ENCODE data around the gene MYMK.

The MYMK gene

DNA sequence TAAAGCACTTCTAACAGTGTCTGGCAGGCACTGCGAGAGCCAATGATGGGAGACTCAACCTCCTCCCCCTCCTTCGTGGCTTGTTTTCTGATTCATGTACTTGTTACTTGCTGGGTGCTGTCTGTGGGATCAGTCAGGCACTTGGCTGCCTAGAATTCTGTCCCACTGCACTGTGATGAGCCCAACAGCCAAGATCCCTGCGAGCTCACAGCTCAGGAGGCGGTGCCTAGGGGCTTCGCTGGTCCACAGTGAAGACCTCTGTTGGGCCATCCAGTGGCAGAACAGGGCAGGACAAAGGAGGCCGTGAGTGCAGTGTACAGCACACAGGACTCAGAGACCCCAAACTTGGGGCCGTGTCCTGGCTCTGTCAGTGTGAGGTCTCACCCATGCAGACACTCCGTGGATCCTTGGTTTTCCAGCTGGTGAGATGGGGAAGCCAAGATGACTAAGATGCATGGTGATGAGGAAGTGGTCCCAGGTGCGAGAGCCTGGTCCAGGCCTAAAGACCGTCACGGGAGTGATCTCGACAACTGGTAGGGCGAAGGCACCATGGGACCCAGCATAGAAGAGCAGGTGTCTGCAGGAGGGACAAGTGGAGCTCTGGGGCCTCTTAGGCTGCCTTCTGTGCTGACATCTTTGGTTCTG, 19.5 kb downstream of the MYMK start:
- peak; percentile 13 for DNase-seq (ENCODE audit: low spot score)

- no peak for DNase-seq (ENCODE audit: low spot score)
Observed at GRCh38 chr9:133502112-133502511, 22.6 kb downstream of the MYMK start.

DNA sequence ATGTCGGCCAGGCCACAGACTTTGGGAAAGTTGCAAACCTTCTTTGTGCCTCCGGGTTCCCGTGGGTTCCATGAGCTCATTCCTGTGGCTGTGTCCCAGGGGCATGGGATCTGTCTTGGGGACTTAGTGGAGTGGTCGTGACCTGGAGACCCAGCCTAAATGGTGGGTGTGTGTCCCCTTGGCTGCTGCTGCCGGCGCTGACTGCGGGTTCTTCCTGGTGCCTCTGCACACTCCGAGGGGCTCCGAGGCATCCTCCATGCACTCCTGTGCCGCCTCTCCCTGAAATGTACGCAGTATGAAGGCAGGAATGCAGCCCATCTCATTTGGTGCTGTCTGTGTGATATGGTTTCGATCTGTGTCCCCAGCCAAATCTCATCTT, 24.9 kb downstream of the MYMK start:
- DNase-seq (ENCODE audit: low spot score), result no peak

- DNase-seq (ENCODE audit: low spot score), result no peak
Observed at GRCh38 chr9:133499132-133499891, 25.4 kb downstream of the MYMK start.

GRCh38 chr9:133496861-133497842, 27.6 kb downstream of the MYMK start:
- no peak for DNase-seq (ENCODE audit: low spot score)

DNA sequence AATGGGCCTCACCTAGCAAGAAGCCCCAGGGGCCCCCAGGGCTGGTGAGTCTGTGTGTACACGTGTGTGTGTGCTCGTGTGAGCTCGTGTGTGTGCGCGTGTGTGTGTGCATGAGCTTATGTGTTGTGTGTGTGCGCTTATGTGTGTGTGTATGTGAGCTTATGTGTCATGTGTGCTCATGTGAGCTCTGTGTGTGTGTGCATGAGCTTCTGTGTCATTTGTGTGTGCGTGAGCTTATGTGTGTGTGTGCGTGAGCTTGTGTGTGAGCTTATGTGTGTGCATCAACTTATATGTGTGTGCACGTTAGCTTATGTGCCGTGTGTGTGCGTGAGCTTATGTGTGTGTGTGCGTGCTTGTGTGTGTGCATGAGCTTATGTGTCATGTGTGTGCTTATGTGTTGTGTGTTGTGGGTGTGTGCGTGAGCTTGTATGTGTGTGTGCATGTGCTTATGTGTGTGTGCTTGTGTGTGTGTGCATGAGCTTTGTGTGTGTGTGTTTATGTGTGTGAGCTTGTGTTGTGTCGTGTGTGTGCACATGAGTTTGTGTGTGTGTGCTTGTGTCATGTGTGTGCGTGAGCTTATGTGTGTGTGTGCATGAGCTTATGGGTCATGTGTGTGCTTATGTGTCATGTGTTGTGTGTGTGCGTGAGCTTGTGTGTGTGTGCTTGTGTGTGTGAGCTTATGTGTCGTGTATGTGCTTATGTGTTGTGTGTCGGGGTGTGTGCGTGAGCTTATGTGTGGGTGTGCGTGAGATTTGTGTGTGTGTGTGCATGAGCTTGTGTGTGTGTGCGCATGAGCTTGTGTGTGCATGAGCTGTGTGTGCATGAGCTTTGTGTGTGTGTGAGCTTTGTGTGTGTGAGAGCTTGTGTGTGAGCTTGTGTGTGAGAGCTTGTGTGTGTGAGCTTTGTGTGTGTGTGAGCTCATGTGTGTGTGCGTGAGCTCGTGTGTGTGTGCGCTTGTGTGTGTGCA, 29.1 kb downstream of the MYMK start:
- DNase-seq (ENCODE audit: low spot score), result no peak

GRCh38 chr9:133494636-133495326, 30.0 kb downstream of the MYMK start:
- DNase-seq (ENCODE audit: low spot score), result no peak

DNA sequence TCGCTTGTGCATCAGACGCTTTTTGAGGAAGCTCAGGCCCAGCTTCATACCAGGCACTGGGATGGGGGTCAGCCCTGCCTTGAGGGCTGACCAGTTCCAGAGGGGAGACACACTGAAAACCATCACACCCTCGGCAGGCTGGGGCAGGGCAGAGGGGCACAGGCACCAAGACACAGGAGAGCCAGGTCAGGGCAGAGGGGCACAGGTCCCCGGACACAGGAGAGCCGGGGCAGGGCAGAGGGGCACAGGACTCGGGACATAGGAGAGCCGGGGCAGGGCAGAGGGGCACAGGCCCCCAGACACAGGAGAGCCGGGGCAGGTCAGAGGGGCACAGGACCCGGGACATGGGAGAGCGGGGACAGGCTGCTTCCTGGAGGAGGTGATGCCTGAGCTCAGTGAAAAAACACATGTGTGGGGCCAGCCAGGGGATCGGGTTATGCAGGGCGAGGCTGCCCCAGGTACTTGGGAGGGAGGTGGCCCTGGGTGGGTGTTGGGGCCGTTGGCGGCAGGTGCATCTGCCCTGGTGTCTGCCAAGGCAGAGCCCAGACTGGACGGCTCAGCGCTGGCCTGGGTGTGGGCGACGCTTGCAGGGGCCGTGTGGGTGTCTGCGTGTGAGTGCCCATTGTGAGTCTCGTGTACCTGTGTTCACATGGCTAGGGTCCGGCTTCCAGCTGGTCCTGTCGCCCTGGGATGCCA, 30.8 kb downstream of the MYMK start:
- no peak for DNase-seq (ENCODE audit: low spot score)

DNA sequence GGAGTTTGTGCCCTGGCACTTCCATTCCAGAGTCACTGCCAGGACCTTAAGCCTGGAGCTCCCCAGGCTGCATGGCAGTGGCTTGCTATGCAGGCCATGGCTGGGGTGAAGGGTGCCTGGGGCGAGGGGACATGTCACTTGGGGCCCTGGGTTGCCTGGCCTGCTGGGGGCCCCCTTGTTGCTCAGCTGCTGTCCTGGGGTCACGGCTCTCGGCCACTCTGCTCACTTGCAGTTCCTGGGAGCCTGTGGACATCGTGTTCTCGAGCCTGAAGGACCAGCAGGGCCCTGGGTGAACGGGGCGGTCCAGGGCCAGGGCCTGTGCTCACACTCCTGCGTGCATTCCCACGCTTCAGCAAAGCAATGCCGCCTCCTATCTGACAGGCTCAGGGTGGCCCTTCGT, 31.3 kb downstream of the MYMK start:
- DNase-seq (ENCODE audit: low spot score), result no peak

DNA sequence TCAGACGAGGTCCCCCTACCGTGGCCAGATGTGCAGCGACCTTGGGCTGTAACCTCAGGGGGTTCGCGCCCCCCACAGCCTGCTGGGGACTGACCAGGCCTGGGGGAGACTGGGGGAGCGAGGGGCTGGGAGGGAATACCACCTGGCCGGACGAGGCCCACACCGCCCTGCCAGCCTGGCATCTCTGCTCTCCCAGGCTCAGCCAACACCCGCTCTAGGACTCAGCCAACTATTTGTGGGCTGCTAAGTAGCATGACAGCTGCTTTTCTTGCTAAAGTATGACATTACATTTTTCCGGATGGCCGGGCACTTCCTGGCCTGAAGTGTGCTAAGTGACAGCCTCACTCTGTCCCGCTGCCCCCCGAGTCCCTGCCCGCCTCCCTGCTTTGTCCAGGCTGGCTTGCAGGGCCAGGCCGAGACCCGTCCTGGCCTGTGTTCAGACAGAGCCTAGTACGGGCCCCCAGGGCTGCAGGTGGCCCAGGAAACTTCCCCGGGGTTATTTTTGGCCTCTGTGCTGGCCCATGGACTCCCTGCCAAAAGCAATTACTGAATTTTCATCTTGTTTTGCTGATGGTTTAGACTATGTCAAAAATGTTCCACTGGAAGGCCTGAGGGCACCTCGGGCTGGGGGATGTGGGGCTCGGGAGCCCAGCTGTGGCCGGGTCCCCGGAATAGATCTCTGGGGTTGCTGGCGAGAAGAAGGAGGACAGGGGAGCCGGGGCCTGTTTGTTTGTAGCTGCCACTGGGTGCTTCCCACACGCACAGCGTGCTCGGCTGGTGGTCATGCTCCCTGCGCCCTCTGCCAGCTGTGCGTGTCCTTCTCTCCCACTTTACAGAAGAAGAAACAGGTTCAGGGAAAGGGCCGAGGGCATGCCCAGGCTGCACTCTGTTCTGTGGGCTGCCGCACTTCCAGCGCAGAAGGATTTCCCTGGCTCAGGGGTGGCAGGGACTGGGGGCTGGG, 32.4 kb downstream of the MYMK start:
- peak; percentile 38 for DNase-seq (ENCODE audit: low spot score)

GRCh38 chr9:133491656-133491925, 33.2 kb downstream of the MYMK start:
- no peak for DNase-seq (ENCODE audit: low spot score)

GRCh38 chr9:133490865-133491655, 33.7 kb downstream of the MYMK start:
- no peak for DNase-seq (ENCODE audit: low spot score)

DNA sequence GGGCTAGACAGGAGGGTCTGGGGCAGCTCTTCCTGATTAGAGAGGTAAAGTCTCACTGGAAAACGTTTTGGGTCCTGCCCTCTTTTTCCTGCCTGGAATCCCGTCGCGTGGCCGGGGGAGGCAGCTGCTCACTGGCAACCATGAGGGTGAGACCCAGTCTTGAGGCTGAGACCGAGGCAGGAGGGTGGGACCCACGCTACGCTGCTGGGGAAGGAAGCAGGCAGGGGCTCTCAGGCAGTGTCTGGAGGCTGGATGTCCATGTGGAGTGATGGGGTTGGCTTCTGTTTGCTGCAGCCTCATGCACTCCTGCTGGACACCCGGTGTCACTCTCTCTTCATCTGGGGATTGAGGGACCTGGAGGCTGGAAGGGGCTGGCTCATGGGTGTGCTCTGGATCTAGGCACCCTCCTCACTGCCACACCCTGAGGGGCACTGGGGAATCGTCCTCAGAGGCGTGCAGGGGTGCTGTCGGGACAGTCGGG, 34.5 kb downstream of the MYMK start:
- no peak for DNase-seq (ENCODE audit: low spot score)

DNA sequence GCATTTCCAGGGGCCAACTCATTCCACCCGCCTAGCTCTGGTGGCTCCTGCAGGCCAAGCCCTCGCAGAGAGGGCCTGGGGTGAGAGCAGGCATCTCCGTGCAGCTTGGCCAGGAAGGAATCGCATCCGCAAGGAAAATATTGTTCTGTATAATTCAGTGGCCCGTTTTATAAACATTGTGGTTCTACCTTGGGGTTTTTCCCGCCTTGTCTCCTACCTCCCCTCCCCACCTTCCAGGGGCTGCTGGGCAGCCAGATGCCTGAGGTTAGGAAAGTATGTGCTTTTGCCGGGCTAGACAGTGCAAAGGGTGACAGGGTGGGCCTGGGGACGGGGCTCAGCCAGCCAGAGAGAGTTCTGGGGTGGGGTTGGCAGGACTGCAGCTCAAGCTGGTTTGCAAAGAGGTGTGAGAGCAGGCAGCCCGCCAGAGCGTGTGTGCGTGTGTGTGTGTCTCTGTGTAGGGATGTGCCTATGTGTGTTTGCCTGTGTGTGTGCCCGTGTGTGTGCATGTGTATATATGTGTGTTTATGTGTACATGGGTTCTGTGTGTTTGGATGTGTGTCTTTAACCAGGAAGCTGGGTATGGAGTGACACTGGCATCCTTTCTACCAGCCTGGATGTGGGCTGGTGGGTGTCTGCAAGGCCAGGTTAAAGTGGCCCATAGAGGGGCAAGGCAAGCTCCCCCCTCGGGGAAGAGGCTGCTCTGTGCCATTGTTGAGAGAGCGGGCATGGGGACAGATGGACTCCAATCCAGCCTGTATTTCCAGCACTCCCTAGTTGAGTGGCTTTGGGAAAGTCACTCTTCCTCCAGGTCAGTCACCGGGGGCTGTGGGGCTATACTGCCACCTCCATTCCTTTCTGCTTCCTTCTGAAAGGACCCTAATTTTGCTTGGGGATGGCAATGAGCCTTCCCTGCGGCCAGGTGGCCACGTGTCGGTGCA, 35.2 kb downstream of the MYMK start:
- no peak for DNase-seq (ENCODE audit: low spot score)

DNA sequence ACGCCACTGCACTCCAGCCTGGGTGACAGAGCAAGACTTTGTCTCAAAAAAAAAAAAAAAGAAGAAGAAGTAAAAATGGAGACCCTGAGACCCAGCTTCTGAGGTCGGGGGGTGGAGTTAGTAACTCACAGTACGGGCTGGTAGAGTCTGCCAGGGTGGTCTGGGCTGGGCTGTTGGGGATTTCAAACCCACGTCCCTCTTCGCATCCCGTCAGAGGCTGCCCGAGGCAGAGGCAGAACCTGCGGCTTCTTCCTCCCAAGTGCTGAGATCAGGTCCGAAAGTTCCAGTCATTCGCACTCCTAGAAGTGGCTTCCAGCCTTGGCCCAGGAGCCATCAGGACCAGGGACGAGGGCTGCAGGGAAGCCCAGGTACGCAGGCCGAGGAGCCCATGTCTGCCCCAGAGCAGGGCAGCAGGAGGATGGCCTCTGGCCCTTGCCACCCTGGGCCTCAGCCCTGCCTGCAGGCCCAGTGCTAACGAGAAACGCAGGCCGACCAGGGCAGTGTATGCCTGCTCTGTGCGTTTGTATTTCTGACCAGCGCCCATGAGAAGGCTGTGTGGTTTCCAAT, 36.0 kb downstream of the MYMK start:
- DNase-seq (ENCODE audit: low spot score), result no peak

- no peak for DNase-seq (ENCODE audit: low spot score)
Observed at GRCh38 chr9:133487331-133487725, 37.4 kb downstream of the MYMK start.
